H9 (cell line): Measurements from ENCODE around the gene PTH2R. TPM values are rescaled to one million over a fixed set of nuclear protein-coding genes. Genes with fewer than 3 reads are reported as not detected.

Experiments used
- DNase-seq: peaks from one replicate; pipeline ENCODE4 v3.0.0-alpha.2; 2017
- H2AFZ ChIP-seq: one replicate; pipeline ENCODE4 v1.6.1; 2013; ENCODE audit warnings: mild to moderate bottlenecking, low read length, control low read depth, moderate library complexity
- H2AK5ac ChIP-seq: 2 replicates; pipeline ENCODE4 v1.6.1; 2013; ENCODE audit warnings: low read length, control low read depth, mixed read lengths; ENCODE audit not compliant: insufficient read length
- H2BK120ac ChIP-seq: one replicate; pipeline ENCODE4 v1.6.1; 2013; ENCODE audit warnings: low read depth, mild to moderate bottlenecking, low read length, control low read depth, inconsistent platforms; ENCODE audit not compliant: poor library complexity, severe bottlenecking
- H2BK12ac ChIP-seq: 2 replicates; pipeline ENCODE4 v1.6.1; 2013; ENCODE audit warnings: low read length, control low read depth, mixed read lengths, low read depth; ENCODE audit not compliant: insufficient read length
- H2BK15ac ChIP-seq: 2 replicates; pipeline ENCODE4 v1.6.1; 2013; ENCODE audit warnings: low read depth, low read length, control low read depth
- H2BK20ac ChIP-seq: one replicate; pipeline ENCODE4 v1.6.1; 2013; ENCODE audit warnings: low read depth, mild to moderate bottlenecking, low read length, control low read depth, inconsistent platforms; ENCODE audit not compliant: poor library complexity, severe bottlenecking
- H2BK5ac ChIP-seq: 2 replicates; pipeline ENCODE4 v1.6.1; 2013; ENCODE audit warnings: low read length, control low read depth, mixed read lengths; ENCODE audit not compliant: insufficient read length
- H3K14ac ChIP-seq: 2 replicates; pipeline ENCODE4 v1.6.1; 2013; ENCODE audit warnings: low read length, control low read depth; ENCODE audit not compliant: insufficient read depth
- H3K18ac ChIP-seq: 2 replicates; pipeline ENCODE4 v1.6.1; 2013; ENCODE audit warnings: low read depth, mild to moderate bottlenecking, mixed read lengths, low read length, control low read depth; ENCODE audit not compliant: insufficient read length
- H3K23ac ChIP-seq: 2 replicates; pipeline ENCODE4 v1.6.1; 2013; ENCODE audit warnings: low read length, control low read depth, mixed read lengths, low read depth; ENCODE audit not compliant: insufficient read length
- H3K23me2 ChIP-seq: 2 replicates; pipeline ENCODE4 v1.6.1; 2013; ENCODE audit warnings: low read depth, mild to moderate bottlenecking, mixed read lengths, low read length, control low read depth; ENCODE audit not compliant: insufficient read length, poor library complexity, severe bottlenecking
- H3K27ac ChIP-seq: 2 replicates; pipeline ENCODE4 v1.5.1; 2013; ENCODE audit warnings: low read length, control low read depth, mixed read lengths, low read depth; ENCODE audit not compliant: insufficient read length
- H3K27me3 ChIP-seq: 2 replicates; pipeline ENCODE4 v1.6.1; 2013; ENCODE audit warnings: low read length, control low read depth, inconsistent platforms; ENCODE audit not compliant: insufficient read depth
- H3K4ac ChIP-seq: 2 replicates; pipeline ENCODE4 v1.6.1; 2013; ENCODE audit warnings: low read depth, mild to moderate bottlenecking, control low read depth, inconsistent platforms, low read length, moderate library complexity
- H3K4me1 ChIP-seq: 2 replicates; pipeline ENCODE4 v1.6.1; 2013; ENCODE audit warnings: low read length, control low read depth, inconsistent platforms; ENCODE audit not compliant: insufficient read depth
- H3K4me2 ChIP-seq: 2 replicates; pipeline ENCODE4 v1.6.1; 2013; ENCODE audit warnings: low read length, control low read depth, mixed read lengths; ENCODE audit not compliant: insufficient read length, insufficient read depth
- H3K56ac ChIP-seq: 2 replicates; pipeline ENCODE4 v1.6.1; 2013; ENCODE audit warnings: low read depth, mild to moderate bottlenecking, mixed read lengths, low read length, control low read depth; ENCODE audit not compliant: insufficient read length
- H3K79me1 ChIP-seq: 2 replicates; pipeline ENCODE4 v1.6.1; 2013; ENCODE audit warnings: low read depth, mild to moderate bottlenecking, moderate library complexity, low read length, control low read depth, inconsistent platforms; ENCODE audit not compliant: insufficient read depth, poor library complexity, severe bottlenecking
- H3K79me2 ChIP-seq: 2 replicates; pipeline ENCODE4 v1.6.1; 2013; ENCODE audit warnings: low read length, control low read depth, inconsistent platforms; ENCODE audit not compliant: insufficient read depth
- H3K9ac ChIP-seq: 2 replicates; pipeline ENCODE4 v1.6.1; 2013; ENCODE audit warnings: low read length, control low read depth, mixed read lengths; ENCODE audit not compliant: insufficient read length; ENCODE audit errors: extremely low read depth
- H3K9me3 ChIP-seq: one replicate; pipeline ENCODE4 v1.6.1; 2013; ENCODE audit warnings: low read depth, low read length, inconsistent platforms; ENCODE audit not compliant: control insufficient read depth
- H3T11ph ChIP-seq: one replicate; pipeline ENCODE4 v1.6.1; 2013; ENCODE audit warnings: mild to moderate bottlenecking, low read length, control low read depth, inconsistent platforms
- H4K20me1 ChIP-seq: one replicate; pipeline ENCODE4 v1.6.1; 2013; ENCODE audit not compliant: control insufficient read depth, insufficient read length, insufficient read depth
- H4K5ac ChIP-seq: 2 replicates; pipeline ENCODE4 v1.6.1; 2013; ENCODE audit warnings: low read depth, mild to moderate bottlenecking, mixed read lengths, low read length, control low read depth; ENCODE audit not compliant: insufficient read length
- H4K8ac ChIP-seq: replicated peaks from 2 replicates; pipeline ENCODE4 v1.6.1; 2013; ENCODE audit warnings: low read length, control low read depth, mixed read lengths, low read depth; ENCODE audit not compliant: insufficient read length
- H4K91ac ChIP-seq: 2 replicates; pipeline ENCODE4 v1.6.1; 2013; ENCODE audit warnings: low read depth, mild to moderate bottlenecking, moderate library complexity, mixed read lengths, low read length, control low read depth; ENCODE audit not compliant: insufficient read length
- H3K27ac Mint-ChIP-seq, 3 experiments: 2 replicates in 2 of 3; 3 replicates in 1 of 3; pipeline ENCODE4 v1.8.0; 2020 to 2021; ENCODE audit warnings: mixed read lengths in 3 of 3, mild to moderate bottlenecking in 1 of 3, moderate library complexity in 1 of 3
- H3K27me3 Mint-ChIP-seq: 2 replicates; pipeline ENCODE4 v1.8.0; 2021; ENCODE audit warnings: low read depth, mild to moderate bottlenecking, moderate library complexity, mixed read lengths
- H3K36me3 Mint-ChIP-seq, 3 experiments: 2 replicates in 2 of 3; 3 replicates in 1 of 3; pipeline ENCODE4 v1.8.0; 2020 to 2021; ENCODE audit warnings: low read depth in 3 of 3, mixed read lengths in 3 of 3; ENCODE audit not compliant: insufficient read depth in 1 of 3
- H3K4me1 Mint-ChIP-seq, 2 experiments: 2 replicates each; pipeline ENCODE4 v1.8.0; 2020; ENCODE audit warnings: mixed read lengths in 2 of 2
- H3K4me3 Mint-ChIP-seq, 2 experiments: 2 replicates in 1 of 2; 3 replicates in 1 of 2; pipeline ENCODE4 v1.8.0; 2020 to 2021; ENCODE audit warnings: mild to moderate bottlenecking in 2 of 2, mixed read lengths in 2 of 2, moderate library complexity in 1 of 2
- H3K9me3 Mint-ChIP-seq, 2 experiments: 2 replicates in 1 of 2; 3 replicates in 1 of 2; pipeline ENCODE4 v1.8.0; 2020; ENCODE audit warnings: mild to moderate bottlenecking in 2 of 2, mixed read lengths in 2 of 2, moderate library complexity in 1 of 2
- WGBS: extraction: QIAGEN DNeasy Blood & Tissue Kit; methylation state at CpG from one replicate; pipeline ENCODE4 v1.1.7; 2013; ENCODE audit warnings: missing lambda C conversion rate, low lambda C conversion rate, mixed read lengths; ENCODE audit not compliant: insufficient read length; ENCODE audit errors: extremely low coverage; 5-methylcytosine and 5-hydroxymethylcytosine counted together
- total RNA-seq: library from RNA; stranded (reverse); gene quantifications from 2 replicates; pipeline ENCODE4 v1.2.1, GENCODE V29; 2021
- TF ChIP-seq, protein P1 (sequence below): fragments of 200-600 bp; sonication (generic); conservative IDR thresholded peaks from 3 replicates; pipeline ENCODE4 v1.8.0; 2021; ENCODE audit warnings: antibody characterized with exemption, mild to moderate bottlenecking

PTH2R gene
- total RNA-seq, 1 experiment from 2014 or later = 0.20 TPM

DNA sequence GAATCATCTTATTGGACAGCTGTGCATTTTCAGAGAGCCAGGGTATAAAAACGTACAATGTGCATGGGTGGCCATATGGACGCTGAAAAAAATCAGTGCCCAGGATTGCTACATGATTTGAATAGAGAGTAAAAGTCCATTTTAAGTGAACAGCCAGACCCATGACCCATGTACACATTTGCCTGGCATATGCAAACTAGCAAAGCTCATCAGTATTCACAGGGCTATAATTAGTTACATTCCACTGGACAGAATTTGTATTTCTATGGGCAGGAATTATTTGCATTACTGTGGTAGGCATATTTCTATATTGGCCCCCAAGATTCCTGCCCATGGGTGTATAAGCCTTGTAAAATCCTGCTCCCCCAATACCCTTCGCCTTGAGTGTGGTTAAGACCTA is 78.8 kb downstream of the PTH2R start:
- TF ChIP-seq, protein P1, sequence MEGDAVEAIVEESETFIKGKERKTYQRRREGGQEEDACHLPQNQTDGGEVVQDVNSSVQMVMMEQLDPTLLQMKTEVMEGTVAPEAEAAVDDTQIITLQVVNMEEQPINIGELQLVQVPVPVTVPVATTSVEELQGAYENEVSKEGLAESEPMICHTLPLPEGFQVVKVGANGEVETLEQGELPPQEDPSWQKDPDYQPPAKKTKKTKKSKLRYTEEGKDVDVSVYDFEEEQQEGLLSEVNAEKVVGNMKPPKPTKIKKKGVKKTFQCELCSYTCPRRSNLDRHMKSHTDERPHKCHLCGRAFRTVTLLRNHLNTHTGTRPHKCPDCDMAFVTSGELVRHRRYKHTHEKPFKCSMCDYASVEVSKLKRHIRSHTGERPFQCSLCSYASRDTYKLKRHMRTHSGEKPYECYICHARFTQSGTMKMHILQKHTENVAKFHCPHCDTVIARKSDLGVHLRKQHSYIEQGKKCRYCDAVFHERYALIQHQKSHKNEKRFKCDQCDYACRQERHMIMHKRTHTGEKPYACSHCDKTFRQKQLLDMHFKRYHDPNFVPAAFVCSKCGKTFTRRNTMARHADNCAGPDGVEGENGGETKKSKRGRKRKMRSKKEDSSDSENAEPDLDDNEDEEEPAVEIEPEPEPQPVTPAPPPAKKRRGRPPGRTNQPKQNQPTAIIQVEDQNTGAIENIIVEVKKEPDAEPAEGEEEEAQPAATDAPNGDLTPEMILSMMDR = no peak
- peaks cover 9 to 19% of the 10 kb centered on the region in 2 experiments; a peak in 4 of 5 replicates for H3K9me3 Mint-ChIP-seq
- no peak for DNase-seq
- Histone ChIP-seq H3K23ac (no peak overlapping the region), H4K91ac (no peak overlapping the region), H3T11ph (no peak overlapping the region), H2BK120ac (no peak overlapping the region), H3K27ac (no peak overlapping the region), H2BK5ac (no peak overlapping the region), H3K56ac (no peak overlapping the region), H4K8ac (no peak overlapping the region), H3K14ac (no peak overlapping the region), H3K79me2 (no peaks in the 10 kb centered on the region), H3K9me3 (no peaks in the 10 kb centered on the region), H4K20me1 (no peaks in the 10 kb centered on the region), H2BK12ac (no peak overlapping the region), H3K23me2 (no peaks in the 10 kb centered on the region), H4K5ac (no peak overlapping the region), H2BK20ac (no peak overlapping the region), H3K18ac (no peak overlapping the region), H3K27me3 (no peaks in the 10 kb centered on the region), H3K9ac (no peak overlapping the region), H3K4me2 (no peak overlapping the region), H3K79me1 (no peaks in the 10 kb centered on the region), H2AFZ (no peak overlapping the region), H2AK5ac (no peak overlapping the region), H3K4me1 (no peaks in the 10 kb centered on the region), H3K4ac (no peak overlapping the region), H2BK15ac (no peak overlapping the region)
- peaks cover 8 to 14% (median 9%) of the 10 kb centered on the region in 3 experiments for H3K36me3 Mint-ChIP-seq
- H3K4me1 Mint-ChIP-seq = peaks cover 0 to 5% of the 10 kb centered on the region in 2 experiments; a peak in 1 of 4 replicates
- no peak overlapping the region for H3K4me3 Mint-ChIP-seq
- peaks cover 1% of the 10 kb centered on the region; the same call in 1 of the 2 replicates for H3K27me3 Mint-ChIP-seq
- no peak overlapping the region for H3K27ac Mint-ChIP-seq
- no CpG with 5 or more reads among the region's 3 CpGs for WGBS
